Chondrocyte (in vitro differentiated cells): ENCODE data around the gene SPSB4. TPM values are rescaled to one million over a fixed set of nuclear protein-coding genes. Genes with fewer than 3 reads are reported as not detected.

ENCODE experiments used
- DNase-seq: peaks from one replicate; pipeline ENCODE4 v3.0.0; 2021; ENCODE audit warnings: mixed read lengths, low spot score
- H3K27ac Mint-ChIP-seq: one replicate; pipeline ENCODE4 v1.8.0; 2021; ENCODE audit warnings: mild to moderate bottlenecking, moderate library complexity, mixed read lengths; ENCODE audit not compliant: unreplicated experiment
- H3K27me3 Mint-ChIP-seq: 2 replicates; pipeline ENCODE4 v1.8.0; 2021; ENCODE audit warnings: low read depth, mixed read lengths
- H3K36me3 Mint-ChIP-seq: 2 replicates; pipeline ENCODE4 v1.8.0; 2021; ENCODE audit warnings: low read depth, mixed read lengths
- H3K4me1 Mint-ChIP-seq: 2 replicates; pipeline ENCODE4 v1.8.0; 2021; ENCODE audit warnings: low read depth, mild to moderate bottlenecking, mixed read lengths
- H3K4me3 Mint-ChIP-seq: one replicate; pipeline ENCODE4 v1.8.0; 2021; ENCODE audit warnings: mild to moderate bottlenecking, moderate library complexity, mixed read lengths; ENCODE audit not compliant: unreplicated experiment
- H3K9me3 Mint-ChIP-seq: 2 replicates; pipeline ENCODE4 v1.8.0; 2021; ENCODE audit warnings: low read depth, mixed read lengths
- CTCF ChIP-seq: fragments of 200-600 bp; sonication (generic); IDR thresholded peaks from 2 replicates; pipeline ENCODE4 v1.5.0; 2021; ENCODE audit warnings: antibody characterized with exemption, mild to moderate bottlenecking, moderate library complexity
- total RNA-seq: library from RNA; stranded (reverse); gene quantifications from 3 replicates; pipeline ENCODE4 v1.2.1, GENCODE V29; 2021

Gene SPSB4
- total RNA-seq, 1 donor from 2014 or later = 1.9 TPM

DNA sequence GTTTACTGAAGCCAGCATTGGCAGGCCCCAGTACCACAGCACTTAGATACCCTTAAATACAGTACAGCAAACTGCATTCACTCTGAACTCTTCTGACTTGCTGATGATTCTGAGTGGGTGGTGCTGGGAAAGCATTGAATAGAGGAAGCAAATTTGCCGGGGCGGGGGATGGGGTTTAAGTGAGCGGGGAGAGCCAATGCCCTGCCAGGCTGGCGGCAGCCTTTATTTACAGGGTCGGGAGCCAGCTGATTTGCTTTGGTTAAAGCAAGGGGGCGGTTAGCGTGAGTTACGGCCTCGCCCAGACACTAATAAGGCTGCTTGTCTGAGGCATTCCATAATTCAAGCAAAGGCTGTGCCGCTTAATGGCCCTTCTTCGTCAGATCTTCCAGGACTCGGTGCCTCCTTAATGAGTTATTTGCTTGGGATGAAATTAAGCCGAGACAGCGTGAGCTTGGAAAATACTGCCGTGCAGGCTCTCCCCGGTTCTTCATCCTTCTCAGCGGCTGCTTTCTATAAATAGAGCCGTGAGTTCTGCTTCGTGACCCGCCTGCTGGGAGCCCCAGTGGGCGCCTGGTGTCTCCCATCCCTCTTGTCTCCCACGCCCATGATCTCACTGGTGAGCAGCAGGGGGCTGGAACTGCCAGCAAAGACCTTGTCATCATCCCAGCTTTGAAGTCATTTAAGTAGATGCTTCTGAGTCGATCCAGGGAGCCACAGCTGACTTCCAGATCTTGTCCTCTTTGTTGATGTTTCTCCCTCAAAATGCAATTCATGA is 25.8 kb downstream of the SPSB4 start:
- Mint-ChIP-seq H3K27me3 (no peaks in the 10 kb centered on the region), H3K4me1 (peaks cover 31% of the 10 kb centered on the region), H3K36me3 (no peaks in the 10 kb centered on the region), H3K4me3 (peak overlapping the region; percentile 74), H3K9me3 (no peaks in the 10 kb centered on the region), H3K27ac (peak overlapping the region; percentile 96)
- no peak for DNase-seq
- TF ChIP-seq CTCF = no peak

DNA sequence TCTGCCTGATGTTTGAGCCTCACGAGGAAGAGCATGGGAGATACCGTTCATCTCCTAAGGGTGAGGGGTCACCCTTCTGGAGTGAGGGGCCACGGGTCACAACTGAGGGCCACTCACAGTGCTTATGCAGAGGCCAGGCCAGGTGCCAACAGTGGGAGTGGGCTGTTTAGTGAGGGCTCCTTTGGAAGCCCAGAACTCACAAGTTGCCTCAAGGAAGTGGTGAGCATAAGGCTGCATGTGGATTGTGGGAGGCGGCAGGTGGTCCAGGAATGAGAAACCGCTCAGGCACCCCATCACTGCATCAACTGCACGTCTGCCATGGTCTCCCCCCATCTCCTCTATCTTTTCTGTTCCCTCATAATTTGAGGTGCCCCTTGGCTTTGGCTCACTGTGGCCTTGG is 26.5 kb downstream of the SPSB4 start:
- Mint-ChIP-seq H3K27ac (peak overlapping the region; percentile 96), H3K4me1 (peaks cover 31% of the 10 kb centered on the region), H3K4me3 (peak overlapping the region; percentile 74), H3K27me3 (no peaks in the 10 kb centered on the region), H3K9me3 (no peaks in the 10 kb centered on the region), H3K36me3 (no peaks in the 10 kb centered on the region)
- no peak for DNase-seq
- no peak for TF ChIP-seq CTCF

- no peak for TF ChIP-seq CTCF
- peaks cover 31% of the 10 kb centered on the region for H3K4me1 Mint-ChIP-seq
- peak overlapping the region; percentile 27 for H3K27ac Mint-ChIP-seq
Measured at GRCh38 chr3:141078200-141078599, 27.1 kb downstream of the SPSB4 start.

GRCh38 chr3:141080431-141080830 is 29.3 kb downstream of the SPSB4 start:
- Mint-ChIP-seq H3K27me3 (no peaks in the 10 kb centered on the region), H3K36me3 (no peaks in the 10 kb centered on the region), H3K27ac (no peak overlapping the region), H3K4me1 (peaks cover 47% of the 10 kb centered on the region), H3K4me3 (no peak overlapping the region), H3K9me3 (no peaks in the 10 kb centered on the region)
- no peak for DNase-seq
- no peak for TF ChIP-seq CTCF

More at GRCh38 chr3:141078200-141078599, 27.1 kb downstream of the SPSB4 start:
- H3K9me3 Mint-ChIP-seq = no peaks in the 10 kb centered on the region
- no peaks in the 10 kb centered on the region for H3K36me3 Mint-ChIP-seq
- no peak overlapping the region for H3K4me3 Mint-ChIP-seq
- DNase-seq = no peak
- no peaks in the 10 kb centered on the region for H3K27me3 Mint-ChIP-seq

GRCh38 chr3:141081141-141081795 is 30.1 kb downstream of the SPSB4 start:
- Mint-ChIP-seq H3K4me3 (no peak overlapping the region), H3K27ac (no peak overlapping the region), H3K9me3 (no peaks in the 10 kb centered on the region), H3K36me3 (no peaks in the 10 kb centered on the region), H3K27me3 (no peaks in the 10 kb centered on the region), H3K4me1 (peaks cover 44% of the 10 kb centered on the region)
- no peak for TF ChIP-seq CTCF
- DNase-seq = peak; percentile 30
